Panc1 (cell line): Measurements from ENCODE around the gene PARD6B. TPM values are rescaled to one million over a fixed set of nuclear protein-coding genes. Genes with fewer than 3 reads are reported as not detected.

Source experiments
- ATAC-seq: fragments of 200-7000 bp; cut with Tn5 transposase; 2 replicates; pipeline ENCODE4 v1.9.1; 2020; ENCODE audit warnings: mild to moderate bottlenecking, moderate library complexity
- BruUV-seq: library from RNA; stranded (reverse); fragments of 400-500 nt; replicated peaks from 2 replicates; lab custom pipeline; 2021; lab: Mats Ljungman, UMichigan
- CTCF ChIA-PET: fragments of 300-600 bp; sonication (Branson Sonifier 250); formaldehyde crosslinking; loops from one replicate; lab custom pipeline; 2022; ENCODE audit warnings: antibody characterized with exemption; lab: Charles Lee
- POLR2A ChIA-PET: fragments of 300-600 bp; sonication (Branson Sonifier 250); formaldehyde crosslinking; loops from one replicate; lab custom pipeline; 2022; ENCODE audit warnings: antibody characterized with exemption; lab: Charles Lee
- DNase-seq: peaks from one replicate; pipeline ENCODE4 v3.0.0-alpha.2; 2010; ENCODE audit warnings: low read depth, low spot score
- H3K27ac ChIP-seq: 2 replicates; pipeline ENCODE4 v1.5.1; 2011; ENCODE audit warnings: mild to moderate bottlenecking, low read length, inconsistent platforms
- H3K27me3 ChIP-seq: fragments of 200-500 bp; sonication (Bioruptor generic); 2 replicates; pipeline ENCODE4 v1.6.0; 2014; ENCODE audit warnings: low read length, inconsistent platforms; ENCODE audit not compliant: control insufficient read depth, insufficient read depth
- H3K36me3 ChIP-seq: fragments of 200-500 bp; sonication (Bioruptor generic); 2 replicates; pipeline ENCODE4 v1.5.1; 2014; ENCODE audit warnings: inconsistent platforms, mild to moderate bottlenecking, low read length, moderate library complexity; ENCODE audit not compliant: control insufficient read depth, insufficient read depth
- H3K4me1 ChIP-seq: 2 replicates; pipeline ENCODE4 v1.5.1; 2011; ENCODE audit warnings: inconsistent platforms, mild to moderate bottlenecking, low read length, moderate library complexity; ENCODE audit not compliant: control insufficient read depth, insufficient read depth
- H3K4me3 ChIP-seq, 2 experiments: 2 replicates each; pipeline ENCODE4 v1.5.1; 2011 to 2012; ENCODE audit warnings: low read depth in 2 of 2, low read length in 2 of 2, mild to moderate bottlenecking in 2 of 2, inconsistent platforms in 1 of 2, moderate library complexity in 1 of 2
- H3K9me3 ChIP-seq: fragments of 200-500 bp; sonication (Bioruptor generic); 2 replicates; pipeline ENCODE4 v1.5.1; 2014; ENCODE audit warnings: low read depth, mild to moderate bottlenecking, inconsistent platforms, low read length, moderate library complexity; ENCODE audit not compliant: control insufficient read depth, insufficient read depth
- CTCF ChIP-seq: fragments of 450-650 bp; IDR thresholded peaks from 2 replicates; pipeline ENCODE4 v1.5.1; 2017; ENCODE audit warnings: mild to moderate bottlenecking
- POLR2AphosphoS5 ChIP-seq: IDR thresholded peaks from 2 replicates; pipeline ENCODE4 v1.6.1; 2012; ENCODE audit warnings: mild to moderate bottlenecking, low read depth, low read length, moderate library complexity
- REST ChIP-seq, 2 experiments: IDR thresholded peaks; 2 replicates each; pipeline ENCODE4 v1.6.1; 2011 to 2012; ENCODE audit warnings: low read depth in 2 of 2, control low read depth in 1 of 2, low read length in 1 of 2, mild to moderate bottlenecking in 1 of 2, moderate library complexity in 1 of 2; ENCODE audit not compliant: insufficient read depth in 1 of 2
- SIN3A ChIP-seq: IDR thresholded peaks from 2 replicates; pipeline ENCODE4 v1.6.1; 2012; ENCODE audit warnings: low read depth, mild to moderate bottlenecking, low read length, moderate library complexity, borderline replicate concordance; ENCODE audit not compliant: insufficient read depth
- TCF7L2 ChIP-seq: IDR thresholded peaks from 2 replicates; pipeline ENCODE4 v1.6.1; 2011; ENCODE audit warnings: mild to moderate bottlenecking, low read depth, low read length, inconsistent platforms
- in situ Hi-C: cut with HindIII; loops from 2 replicates; pipeline ENCODE4 v1.10.0; 2016; ENCODE audit warnings: low sequenced_read_pairs, low pct_unique_long_range_greater_than_20kb
- intact Hi-C: fragments of 100-400 bp; cut with micrococcal nuclease; formaldehyde crosslinking; loops from one replicate; pipeline ENCODE4 v1.10.0; 2022; ENCODE audit not compliant: unreplicated experiment
- total RNA-seq: library from RNA; stranded (reverse); gene quantifications from one replicate; pipeline ENCODE4 v1.2.1, GENCODE V29; 2021; ENCODE audit not compliant: unreplicated experiment

Gene PARD6B
- total RNA-seq, 1 experiment from 2014 or later = 132 TPM

- no peak for TF ChIP-seq TCF7L2
- no peak for TF ChIP-seq SIN3A
- no peak for TF ChIP-seq POLR2AphosphoS5
- no peak for TF ChIP-seq CTCF
- no peak for TF ChIP-seq REST (IDR thresholded peaks at IDR 0.05; ENCODE audit: insufficient read depth in 1 of 2, low read depth in 2 of 2, low read length in 1 of 2)
- H3K9me3 ChIP-seq = no peaks in the 10 kb centered on the region
- intact Hi-C loops (no loop called here), in situ Hi-C loops (no loop called here)
- POLR2A ChIA-PET = no interaction called here
- no TSS peak for BruUV-seq
- H3K4me1 ChIP-seq = peaks cover 24% of the 10 kb centered on the region
- H3K27me3 ChIP-seq = no peaks in the 10 kb centered on the region
- ATAC-seq (no peak), DNase-seq (no peak)
- no peak overlapping the region for H3K4me3 ChIP-seq
- H3K36me3 ChIP-seq = no peaks in the 10 kb centered on the region
- peak overlapping the region; percentile 88 for H3K27ac ChIP-seq
- CTCF ChIA-PET = interaction anchor here (0.7 to 1.2 kb wide), 3 partner anchors 53 to 628 kb away, joined by 4 to 6 read pairs (median 4); no protein-coding TSS in a partner anchor
Observed at GRCh38 chr20:50716518-50716917, 14.9 kb upstream of the PARD6B start.

- ChIA-PET POLR2A (interaction anchor here (0.6 to 1.4 kb wide), 3 partner anchors 9 to 20 kb away, joined by 3 to 12 read pairs (median 3); no protein-coding TSS in a partner anchor), CTCF (interaction anchor here (0.5 to 1.2 kb wide), 5 partner anchors 23 to 629 kb away, joined by 4 to 9 read pairs (median 4); no protein-coding TSS in a partner anchor)
- Histone ChIP-seq H3K4me3 (no peak overlapping the region), H3K9me3 (no peaks in the 10 kb centered on the region), H3K36me3 (no peaks in the 10 kb centered on the region), H3K27me3 (no peaks in the 10 kb centered on the region), H3K27ac (peak overlapping the region; percentile 88), H3K4me1 (peaks cover 30% of the 10 kb centered on the region)
- TF ChIP-seq CTCF = no peak
- TF ChIP-seq REST (IDR thresholded peaks at IDR 0.05; ENCODE audit: insufficient read depth in 1 of 2, low read depth in 2 of 2, low read length in 1 of 2) = no peak
- TF ChIP-seq SIN3A = no peak
- no peak for TF ChIP-seq POLR2AphosphoS5
- no peak for TF ChIP-seq TCF7L2
- intact Hi-C loops (no loop called here), in situ Hi-C loops (no loop called here)
- ATAC-seq = no peak
- DNase-seq = no peak
- no TSS peak for BruUV-seq
Observed at GRCh38 chr20:50717312-50717711, 14.1 kb upstream of the PARD6B start.
